Loucy (cell line): ENCODE measurements around the gene PLXDC1.

Experiments used
- H2AFZ ChIP-seq: fragments of 200-600 bp; sonication (generic); 2 replicates; pipeline ENCODE4 v1.6.0; 2016; ENCODE audit warnings: antibody characterized with exemption, mild to moderate bottlenecking, low read length, moderate library complexity
- H3F3A ChIP-seq: fragments of 200-600 bp; 2 replicates; pipeline ENCODE4 v1.6.0; 2016; ENCODE audit warnings: antibody characterized with exemption, low read depth, mild to moderate bottlenecking
- H3K27me3 ChIP-seq: fragments of 200-600 bp; sonication (generic); 2 replicates; pipeline ENCODE4 v1.6.1; 2014; ENCODE audit warnings: low read length, mild to moderate bottlenecking; ENCODE audit not compliant: insufficient read depth, poor library complexity, severe bottlenecking
- H3K36me3 ChIP-seq: fragments of 200-600 bp; sonication (generic); 2 replicates; pipeline ENCODE4 v1.6.1; 2016; ENCODE audit warnings: low read length; ENCODE audit not compliant: insufficient read depth
- H3K4me1 ChIP-seq: fragments of 200-600 bp; sonication (generic); 2 replicates; pipeline ENCODE4 v1.5.1; 2014; ENCODE audit warnings: low read length, mild to moderate bottlenecking; ENCODE audit not compliant: insufficient read depth, poor library complexity, severe bottlenecking
- H3K4me2 ChIP-seq: fragments of 200-600 bp; sonication (generic); 2 replicates; pipeline ENCODE4 v1.6.0; 2014; ENCODE audit warnings: antibody characterized with exemption, low read length, low read depth, mild to moderate bottlenecking; ENCODE audit not compliant: poor library complexity, severe bottlenecking
- H3K4me3 ChIP-seq: fragments of 200-600 bp; sonication (generic); 2 replicates; pipeline ENCODE4 v1.5.1; 2014; ENCODE audit warnings: low read length, mild to moderate bottlenecking, mixed read lengths; ENCODE audit not compliant: poor library complexity, severe bottlenecking
- H3K79me2 ChIP-seq: fragments of 200-600 bp; sonication (generic); 2 replicates; pipeline ENCODE4 v1.6.1; 2014; ENCODE audit warnings: low read length; ENCODE audit not compliant: insufficient read depth
- H3K9ac ChIP-seq: fragments of 200-600 bp; sonication (generic); 2 replicates; pipeline ENCODE4 v1.6.0; 2014; ENCODE audit warnings: mild to moderate bottlenecking, low read depth, low read length, moderate library complexity; ENCODE audit not compliant: poor library complexity, severe bottlenecking
- H3K9me2 ChIP-seq: fragments of 200-600 bp; sonication (generic); replicated peaks from 2 replicates; pipeline ENCODE4 v1.6.1; 2016; ENCODE audit warnings: low read depth, low read length, mixed read lengths
- H3K9me3 ChIP-seq: fragments of 200-600 bp; sonication (generic); 2 replicates; pipeline ENCODE4 v1.6.1; 2014; ENCODE audit warnings: mild to moderate bottlenecking, antibody characterized with exemption, low read length, low read depth; ENCODE audit not compliant: insufficient read depth
- H4K20me1 ChIP-seq: fragments of 200-600 bp; sonication (generic); 2 replicates; pipeline ENCODE4 v1.6.0; 2014; ENCODE audit warnings: antibody characterized with exemption, low read length, mild to moderate bottlenecking; ENCODE audit not compliant: insufficient read depth, poor library complexity, severe bottlenecking
- CTCF ChIP-seq: fragments of 200-600 bp; sonication (generic); conservative IDR thresholded peaks from 2 replicates; pipeline ENCODE4 v1.5.1; 2014; ENCODE audit warnings: mild to moderate bottlenecking, antibody characterized with exemption, low read length
- EZH2phosphoT487 ChIP-seq: fragments of 200-600 bp; IDR thresholded peaks from 2 replicates; pipeline ENCODE4 v1.6.1; 2018; ENCODE audit warnings: antibody characterized with exemption, mild to moderate bottlenecking, moderate library complexity, borderline replicate concordance

PLXDC1 gene

GRCh38 chr17:39107155-39107554 lies 44.3 kb downstream of the PLXDC1 start:
- Histone ChIP-seq H4K20me1 (no peaks in the 10 kb centered on the region), H3K4me2 (no peak overlapping the region), H3K9ac (no peak overlapping the region), H3K4me3 (no peak overlapping the region), H3F3A (no peaks in the 10 kb centered on the region), H3K9me3 (no peaks in the 10 kb centered on the region), H3K36me3 (no peaks in the 10 kb centered on the region), H3K27me3 (no peaks in the 10 kb centered on the region), H3K9me2 (no peaks in the 10 kb centered on the region), H2AFZ (no peak overlapping the region; the same call in 1 of the 2 replicates), H3K4me1 (peaks cover 3% of the 10 kb centered on the region), H3K79me2 (no peaks in the 10 kb centered on the region)
- no peak for TF ChIP-seq CTCF
- no peak for TF ChIP-seq EZH2phosphoT487

GRCh38 chr17:39105705-39106104 lies 45.7 kb downstream of the PLXDC1 start:
- Histone ChIP-seq H3K4me1 (peaks cover 3% of the 10 kb centered on the region), H3K4me3 (no peak overlapping the region), H3F3A (no peaks in the 10 kb centered on the region), H4K20me1 (no peaks in the 10 kb centered on the region), H3K9me3 (no peaks in the 10 kb centered on the region), H2AFZ (no peak overlapping the region), H3K27me3 (no peaks in the 10 kb centered on the region), H3K9ac (no peak overlapping the region), H3K9me2 (no peaks in the 10 kb centered on the region), H3K4me2 (no peak overlapping the region), H3K36me3 (no peaks in the 10 kb centered on the region), H3K79me2 (no peaks in the 10 kb centered on the region)
- no peak for TF ChIP-seq CTCF
- no peak for TF ChIP-seq EZH2phosphoT487

- Histone ChIP-seq H3K36me3 (no peaks in the 10 kb centered on the region), H3K27me3 (no peaks in the 10 kb centered on the region), H3K9me2 (no peaks in the 10 kb centered on the region), H3K4me2 (no peak overlapping the region), H3K4me3 (no peak overlapping the region), H3K9me3 (no peaks in the 10 kb centered on the region), H3K79me2 (no peaks in the 10 kb centered on the region), H3K9ac (no peak overlapping the region), H2AFZ (no peak overlapping the region), H4K20me1 (no peaks in the 10 kb centered on the region), H3F3A (no peaks in the 10 kb centered on the region), H3K4me1 (peaks cover 3% of the 10 kb centered on the region)
- TF ChIP-seq EZH2phosphoT487 (no peak), CTCF (no peak)
These were observed 46.8 kb downstream of the PLXDC1 start for GRCh38 chr17:39104657-39105056.
